Activated B cell treated with CpG ODN at 0.5 μM for 24 hours (primary cell): Measurements from ENCODE around the gene CCDC47. TPM values are rescaled to one million over a fixed set of nuclear protein-coding genes. Genes with fewer than 3 reads are reported as not detected.
"Not testable (repeated sequence)": the region's sequence is repeated elsewhere in the genome, so short reads cannot be mapped to it uniquely, and the experiment has no call there.

ENCODE experiments used
- ATAC-seq: fragments of 200-7000 bp; cut with Tn5 transposase; one replicate; pipeline ENCODE4 v1.10.0; 2021; ENCODE audit warnings: low read depth, mild to moderate bottlenecking, moderate library complexity
- CTCF ChIA-PET: fragments of 350-600 bp; sonication (Branson Sonifier 250); formaldehyde crosslinking; loops from one replicate; lab custom pipeline; 2021; ENCODE audit warnings: antibody characterized with exemption; lab: Charles Lee
- POLR2A ChIA-PET: fragments of 350-600 bp; sonication (Branson Sonifier 250); formaldehyde crosslinking; loops from one replicate; lab custom pipeline; 2021; ENCODE audit warnings: antibody characterized with exemption; lab: Charles Lee
- DNase-seq: peaks from one replicate; pipeline ENCODE4 v3.0.0; 2022
- H3K27ac Mint-ChIP-seq: one replicate; pipeline ENCODE4 v1.8.0; 2020; ENCODE audit warnings: mixed read lengths
- H3K27me3 Mint-ChIP-seq: one replicate; pipeline ENCODE4 v1.8.0; 2021; ENCODE audit warnings: mixed read lengths
- H3K36me3 Mint-ChIP-seq: one replicate; pipeline ENCODE4 v1.8.0; 2021; ENCODE audit warnings: low read depth, mixed read lengths
- H3K4me1 Mint-ChIP-seq: one replicate; pipeline ENCODE4 v1.8.0; 2021; ENCODE audit warnings: mixed read lengths
- H3K4me3 Mint-ChIP-seq: one replicate; pipeline ENCODE4 v1.8.0; 2020; ENCODE audit warnings: mild to moderate bottlenecking, mixed read lengths
- H3K9me3 Mint-ChIP-seq: one replicate; pipeline ENCODE4 v1.8.0; 2020; ENCODE audit warnings: mixed read lengths
- CTCF ChIP-seq: fragments of 200-600 bp; IDR thresholded peaks from one replicate; pipeline ENCODE4 v1.8.0; 2022; ENCODE audit warnings: antibody characterized with exemption, mild to moderate bottlenecking
- intact Hi-C: fragments of 100-400 bp; cut with micrococcal nuclease; formaldehyde crosslinking; loops from one replicate; pipeline ENCODE4 v1.15.1; 2024
- total RNA-seq: library from RNA; stranded (reverse); gene quantifications from 2 replicates; pipeline ENCODE4 v1.2.3, GENCODE V29; 2022

CCDC47 gene
- total RNA-seq, 1 donor from 2014 or later: 47.6 TPM

DNA sequence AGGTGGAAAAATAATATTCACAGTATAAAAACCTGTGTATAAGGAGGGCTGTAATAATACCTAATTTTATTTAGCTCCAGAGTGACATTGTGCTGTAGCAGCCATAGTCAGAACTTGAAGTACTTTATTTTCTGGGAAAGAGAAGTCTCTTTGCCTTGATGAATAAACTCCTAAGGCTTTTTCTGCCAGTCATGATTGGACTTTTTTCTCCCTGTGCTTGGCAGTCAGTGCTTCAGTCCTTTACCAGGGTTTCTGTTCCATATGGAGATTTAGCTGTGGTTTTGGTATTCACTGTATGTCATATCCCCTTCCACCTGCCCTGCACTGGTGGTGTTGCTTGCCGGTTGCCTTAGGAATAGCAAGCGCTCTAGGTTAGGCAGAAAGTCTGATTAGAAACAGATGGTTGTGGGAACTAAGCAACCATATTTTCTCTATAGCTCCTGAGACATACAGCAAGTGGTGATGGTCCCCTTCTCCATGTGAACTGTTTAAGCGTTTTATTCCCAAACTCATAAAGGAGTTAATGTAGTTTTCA lies 25.2 kb upstream of the CCDC47 start:
- H3K27me3 Mint-ChIP-seq: no peaks in the 10 kb centered on the region
- H3K27ac Mint-ChIP-seq: no peak overlapping the region
- peaks cover 84% of the 10 kb centered on the region for H3K36me3 Mint-ChIP-seq
- DNase-seq (no peak), ATAC-seq (no peak)
- H3K4me3 Mint-ChIP-seq: no peak overlapping the region
- no peak for TF ChIP-seq CTCF
- CTCF ChIA-PET: no interaction called here
- no peaks in the 10 kb centered on the region for H3K4me1 Mint-ChIP-seq
- intact Hi-C loops: no loop called here
- H3K9me3 Mint-ChIP-seq: no peaks in the 10 kb centered on the region
- POLR2A ChIA-PET: interaction anchor here (1.5 kb wide), 1 partner anchor 25 kb away, joined by 4 read pairs; the partner anchor contains the start of genes CCDC47 and DDX42

DNA sequence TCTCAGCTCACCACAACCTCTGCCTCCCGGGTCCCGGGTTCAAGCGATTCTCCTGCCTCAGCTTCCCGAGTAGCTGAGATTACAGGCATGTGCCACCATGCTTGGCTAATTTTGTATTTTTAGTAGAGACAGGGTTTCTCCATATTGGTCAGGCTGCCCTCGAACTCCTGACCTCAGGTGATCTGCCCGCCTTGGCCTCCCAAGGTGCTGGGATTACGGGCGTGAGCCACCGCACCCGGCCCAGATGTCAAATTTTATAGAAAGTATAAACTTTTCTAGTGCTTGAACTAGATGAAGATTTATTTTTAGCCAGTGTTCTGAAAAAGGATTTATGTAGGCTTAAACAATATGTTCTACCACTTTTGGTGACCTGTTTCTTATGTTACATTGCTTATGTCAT lies 23.0 kb upstream of the CCDC47 start:
- CTCF ChIA-PET, intact Hi-C loops, POLR2A ChIA-PET, ATAC-seq, DNase-seq, H3K27ac Mint-ChIP-seq, H3K9me3 Mint-ChIP-seq, H3K4me3 Mint-ChIP-seq, H3K27me3 Mint-ChIP-seq, H3K4me1 Mint-ChIP-seq: not testable (repeated sequence)
- H3K36me3 Mint-ChIP-seq: peaks cover 86% of the 10 kb centered on the region

GRCh38 chr17:63792055-63792729 lies 18.8 kb upstream of the CCDC47 start:
- Mint-ChIP-seq H3K4me3 (no peak overlapping the region), H3K4me1 (no peaks in the 10 kb centered on the region), H3K9me3 (no peaks in the 10 kb centered on the region), H3K27me3 (no peaks in the 10 kb centered on the region), H3K27ac (no peak overlapping the region), H3K36me3 (peaks cover 75% of the 10 kb centered on the region)
- intact Hi-C loops: no loop called here
- POLR2A ChIA-PET: interaction anchor here (0.5 kb wide), 1 partner anchor 51 kb away, joined by 3 read pairs; no protein-coding TSS in a partner anchor
- DNase-seq (no peak), ATAC-seq (no peak)
- CTCF ChIA-PET: no interaction called here
- TF ChIP-seq CTCF: no peak

GRCh38 chr17:63790057-63790456 lies 16.7 kb upstream of the CCDC47 start:
- POLR2A ChIA-PET: interaction anchor here (1.2 kb wide), 1 partner anchor 16 kb away, joined by 3 read pairs; the partner anchor contains the start of genes CCDC47 and DDX42
- H3K4me3 Mint-ChIP-seq: no peak overlapping the region
- no peak for DNase-seq

GRCh38 chr17:63786971-63787711 lies 13.7 kb upstream of the CCDC47 start:
- H3K4me3 Mint-ChIP-seq: no peak overlapping the region
- POLR2A ChIA-PET: interaction anchor here (1.6 kb wide), 1 partner anchor 14 kb away, joined by 5 read pairs; the partner anchor contains the start of genes CCDC47 and DDX42
- no peaks in the 10 kb centered on the region for H3K27me3 Mint-ChIP-seq
- intact Hi-C loops: no loop called here
- no peak for DNase-seq
- H3K36me3 Mint-ChIP-seq: peaks cover 64% of the 10 kb centered on the region
- H3K4me1 Mint-ChIP-seq: peaks cover 21% of the 10 kb centered on the region
- no peak for ATAC-seq
- H3K9me3 Mint-ChIP-seq: no peaks in the 10 kb centered on the region
- no peak for TF ChIP-seq CTCF
- H3K27ac Mint-ChIP-seq: no peak overlapping the region
- CTCF ChIA-PET: no interaction called here

More at GRCh38 chr17:63790057-63790456, 16.7 kb upstream of the CCDC47 start:
- Mint-ChIP-seq H3K27ac (no peak overlapping the region), H3K4me1 (peaks cover 2% of the 10 kb centered on the region), H3K36me3 (peaks cover 66% of the 10 kb centered on the region), H3K27me3 (no peaks in the 10 kb centered on the region), H3K9me3 (no peaks in the 10 kb centered on the region)
- intact Hi-C loops: no loop called here
- no peak for TF ChIP-seq CTCF
- ATAC-seq: no peak
- CTCF ChIA-PET: no interaction called here
